Spinal cord (tissue), 10 donors: Measurements from ENCODE around the gene RAB30. TPM values are rescaled to one million over a fixed set of nuclear protein-coding genes. Genes with fewer than 3 reads are reported as not detected.
A peak's percentile ranks its signal among the peaks of the same experiment; 100 is the strongest.

Experiments used
- DNase-seq, 6 donors: peaks; one replicate each; pipeline versions ENCODE4 v3.0.0 to v3.0.0-alpha.2; 2013 to 2015; ENCODE audit warnings: low spot score in 6 of 6, low read depth in 4 of 6
- H3K27ac ChIP-seq: one replicate; pipeline ENCODE4 v1.5.1; 2013; ENCODE audit warnings: low read depth, low read length, control low read depth
- H3K27me3 ChIP-seq: one replicate; pipeline ENCODE4 v1.6.1; 2013; ENCODE audit warnings: low read length; ENCODE audit not compliant: control insufficient read depth, insufficient read depth
- H3K36me3 ChIP-seq: one replicate; pipeline ENCODE4 v1.6.1; 2013; ENCODE audit warnings: low read length; ENCODE audit not compliant: control insufficient read depth, insufficient read depth
- H3K4me1 ChIP-seq: one replicate; pipeline ENCODE4 v1.6.1; 2013; ENCODE audit warnings: low read length; ENCODE audit not compliant: control insufficient read depth, insufficient read depth
- H3K4me3 ChIP-seq: one replicate; pipeline ENCODE4 v1.5.1; 2013; ENCODE audit warnings: low read depth, low read length, control low read depth
- H3K9me3 ChIP-seq: one replicate; pipeline ENCODE4 v1.6.1; 2013; ENCODE audit warnings: low read length; ENCODE audit not compliant: control insufficient read depth, insufficient read depth
- WGBS: methylation state at CpG from one replicate; pipeline ENCODE4 v1.1.5; 2013; ENCODE audit warnings: missing lambda C conversion rate; ENCODE audit not compliant: insufficient coverage; 5-methylcytosine and 5-hydroxymethylcytosine counted together
- polyA plus RNA-seq, 2 donors: library from polyadenylated mRNA; unstranded; fragments of 120-200 nt; gene quantifications; one replicate each; pipeline ENCODE4 v1.2.1, GENCODE V29; 2013; ENCODE audit not compliant: insufficient read length in 2 of 2
- total RNA-seq, 2 donors: library from RNA; depleted of rRNA in 1 of 2; stranded (reverse); fragments of 120-200 nt in 1 of 2; fragments of >200 nt in 1 of 2; gene quantifications; one replicate each; pipeline versions ENCODE4 v1.2.3 to v1.2.4, GENCODE V29; 2013 to 2014
- donor health status: healthy.

RAB30 gene
- total and polyA plus RNA-seq, 4 donors: 24.3 to 69.8 (median 40.4) TPM

- DNase-seq: no peak
Measured at GRCh38 chr11:83102834-83103233, 31.1 kb upstream of the RAB30 start.

GRCh38 chr11:83097429-83098075 is 25.9 kb upstream of the RAB30 start:
- no peaks in the 10 kb centered on the region for H3K9me3 ChIP-seq
- no peaks in the 10 kb centered on the region for H3K27me3 ChIP-seq
- H3K4me1 ChIP-seq: no peaks in the 10 kb centered on the region
- DNase-seq: peak in 1 of 6 donors; percentile 17
- no CpG with 5 or more reads among the region's 3 CpGs for WGBS
- H3K27ac ChIP-seq: no peak overlapping the region
- no peak overlapping the region for H3K4me3 ChIP-seq
- H3K36me3 ChIP-seq: no peaks in the 10 kb centered on the region

More at GRCh38 chr11:83102834-83103233, 31.1 kb upstream of the RAB30 start:
- no peak overlapping the region for H3K27ac ChIP-seq
- no peaks in the 10 kb centered on the region for H3K4me1 ChIP-seq
- WGBS: no CpG with 5 or more reads among the region's 3 CpGs
- H3K9me3 ChIP-seq: no peaks in the 10 kb centered on the region
- no peak overlapping the region for H3K4me3 ChIP-seq
- no peaks in the 10 kb centered on the region for H3K36me3 ChIP-seq
- no peaks in the 10 kb centered on the region for H3K27me3 ChIP-seq

GRCh38 chr11:83093634-83094033 is 21.9 kb upstream of the RAB30 start:
- DNase-seq: no peak
- Histone ChIP-seq H3K4me1 (no peaks in the 10 kb centered on the region), H3K9me3 (no peaks in the 10 kb centered on the region), H3K4me3 (no peak overlapping the region), H3K27ac (no peak overlapping the region), H3K36me3 (no peaks in the 10 kb centered on the region), H3K27me3 (no peaks in the 10 kb centered on the region)
- no CpG with 5 or more reads among the region's 2 CpGs for WGBS

GRCh38 chr11:83092488-83093384 is 21.0 kb upstream of the RAB30 start:
- no peak overlapping the region for H3K4me3 ChIP-seq
- no peaks in the 10 kb centered on the region for H3K4me1 ChIP-seq
- peak in 2 of 6 donors; percentile 8 to 30 for DNase-seq
- H3K27me3 ChIP-seq: no peaks in the 10 kb centered on the region
- H3K36me3 ChIP-seq: no peaks in the 10 kb centered on the region
- H3K27ac ChIP-seq: no peak overlapping the region
- WGBS: no CpG with 5 or more reads among the region's 2 CpGs
- no peaks in the 10 kb centered on the region for H3K9me3 ChIP-seq

- peaks cover 3% of the 10 kb centered on the region for H3K4me1 ChIP-seq
- H3K4me3 ChIP-seq: no peak overlapping the region
- no peak for DNase-seq
- no peaks in the 10 kb centered on the region for H3K9me3 ChIP-seq
- no peak overlapping the region for H3K27ac ChIP-seq
- no peaks in the 10 kb centered on the region for H3K27me3 ChIP-seq
- no peaks in the 10 kb centered on the region for H3K36me3 ChIP-seq
- WGBS: 100% methylated on average over 1 of the region's 2 CpGs
Measured at GRCh38 chr11:83088965-83089364, 17.3 kb upstream of the RAB30 start.

- WGBS: no CpG with 5 or more reads among the region's 2 CpGs
- DNase-seq: peak in 2 of 6 donors; percentile 10 to 63
- Histone ChIP-seq H3K4me3 (no peak overlapping the region), H3K27me3 (no peaks in the 10 kb centered on the region), H3K9me3 (no peaks in the 10 kb centered on the region), H3K27ac (no peak overlapping the region), H3K4me1 (peaks cover 3% of the 10 kb centered on the region), H3K36me3 (no peaks in the 10 kb centered on the region)
Measured at GRCh38 chr11:83087035-83087434, 15.3 kb upstream of the RAB30 start.

- Histone ChIP-seq H3K27ac (no peak overlapping the region), H3K4me1 (no peaks in the 10 kb centered on the region), H3K4me3 (no peak overlapping the region), H3K36me3 (peaks cover 3% of the 10 kb centered on the region), H3K9me3 (no peaks in the 10 kb centered on the region), H3K27me3 (no peaks in the 10 kb centered on the region)
- DNase-seq: no peak
- 83% methylated on average over 5 of the region's 5 CpGs for WGBS
Measured at GRCh38 chr11:83079820-83080219, 8.1 kb upstream of the RAB30 start.

- Histone ChIP-seq H3K27ac (no peak overlapping the region), H3K27me3 (no peaks in the 10 kb centered on the region), H3K4me3 (no peak overlapping the region), H3K9me3 (no peaks in the 10 kb centered on the region), H3K36me3 (peaks cover 5% of the 10 kb centered on the region), H3K4me1 (no peaks in the 10 kb centered on the region)
- DNase-seq: no peak
- WGBS: 92% methylated on average over 1 of the region's 1 CpG
Measured at GRCh38 chr11:83078269-83078668, 6.6 kb upstream of the RAB30 start.

GRCh38 chr11:83073884-83074283 is 2.2 kb upstream of the RAB30 start:
- Histone ChIP-seq H3K36me3 (peaks cover 5% of the 10 kb centered on the region), H3K27ac (no peak overlapping the region), H3K4me1 (peaks cover 6% of the 10 kb centered on the region), H3K4me3 (no peak overlapping the region), H3K27me3 (no peaks in the 10 kb centered on the region), H3K9me3 (no peaks in the 10 kb centered on the region)
- no peak for DNase-seq

GRCh38 chr11:83073258-83073657 is 1.6 kb upstream of the RAB30 start:
- peak overlapping the region; percentile 98 for H3K4me3 ChIP-seq
- H3K27me3 ChIP-seq: no peaks in the 10 kb centered on the region
- WGBS: no CpG with 5 or more reads among the region's 1 CpG
- H3K9me3 ChIP-seq: no peaks in the 10 kb centered on the region
- H3K4me1 ChIP-seq: peaks cover 6% of the 10 kb centered on the region
- H3K27ac ChIP-seq: no peak overlapping the region
- no peak for DNase-seq
- H3K36me3 ChIP-seq: peaks cover 5% of the 10 kb centered on the region
